Measurements from ENCODE around the gene PER1. TPM values are rescaled to one million over a fixed set of nuclear protein-coding genes. Genes with fewer than 3 reads are reported as not detected.

PER1 gene
- total RNA-seq, 1 experiment from 2014 or later = 87.6 TPM

GRCh38 chr17:8163978-8164814 lies 12.0 kb upstream of the PER1 start:
- peak overlapping the region; percentile 52 for H3K27ac ChIP-seq (ENCODE audit: low read depth, low read length)
- H2AFZ ChIP-seq (ENCODE audit: low read depth, low read length, poor library complexity, severe bottlenecking) = peak overlapping the region; percentile 67
- H3K9ac ChIP-seq (ENCODE audit: low read length) = peak overlapping the region; percentile 100
- intact Hi-C loops (cut with micrococcal nuclease) = no loop called here
- ChIA-PET POLR2A (interaction anchor here (1.8 kb wide), 1 partner anchor 9 kb away, joined by 28 read pairs; no protein-coding TSS in a partner anchor), CTCF (no interaction called here), RAD21 (ENCODE audit: low non-redundant PET in 1 of 2, low total read pairs in 2 of 2, uncharacterized antibody in 2 of 2, unreplicated experiment in 2 of 2) (no interaction called here)
- BruUV-seq (replicated peaks) = no TSS peak
- TF ChIP-seq ATF3 (IDR thresholded peaks at IDR 0.05) = no peak
- TF ChIP-seq ZFX (IDR thresholded peaks at IDR 0.05) = 0 out of 2 replicates have a peak, but pooled peaks have one; percentile 5
- TF ChIP-seq TCF7L2 (IDR thresholded peaks at IDR 0.05; ENCODE audit: borderline replicate concordance, extremely low read depth, insufficient read depth, insufficient read length) = peak; percentile 45
- no peaks in the 10 kb centered on the region for H4K20me1 ChIP-seq (ENCODE audit: insufficient read depth)
- H3K79me2 ChIP-seq (ENCODE audit: insufficient read depth, low read length) = peaks cover 33% of the 10 kb centered on the region
- H3K36me3 ChIP-seq (ENCODE audit: control insufficient read depth in 1 of 2, insufficient read depth in 2 of 2, low read length in 2 of 2) = peaks cover 4 to 13% of the 10 kb centered on the region in 2 experiments; a peak in 3 of 4 replicates
- ATAC-seq (peak; percentile 48), DNase-seq (ENCODE audit: low read depth, low spot score) (no peak)
- H3K4me1 ChIP-seq (ENCODE audit: control insufficient read depth in 1 of 2, insufficient read depth in 2 of 2, low read length in 2 of 2) = peaks cover 33 to 50% of the 10 kb centered on the region in 2 experiments
- no peaks in the 10 kb centered on the region for H3K27me3 ChIP-seq (ENCODE audit: insufficient read depth, low read length)
- no peaks in the 10 kb centered on the region for H3K9me3 ChIP-seq (ENCODE audit: control insufficient read depth in 1 of 2, insufficient read depth in 1 of 2, low read depth in 1 of 2, low read length in 2 of 2)
- H3K9me2 ChIP-seq (ENCODE audit: insufficient read depth) = no peaks in the 10 kb centered on the region
- peak overlapping the region; percentile 99 for H3K4me2 ChIP-seq (ENCODE audit: low read length)
- H3K4me3 ChIP-seq (replicated peaks in 1 of 2; ENCODE audit: low read depth in 1 of 2, low read length in 2 of 2) = peak overlapping the region in 1 of 2 experiments; percentile 15; a peak in 2 of 4 replicates

GRCh38 chr17:8162997-8163977 lies 11.1 kb upstream of the PER1 start:
- Histone ChIP-seq H3K4me3 (replicated peaks in 1 of 2; ENCODE audit: low read depth in 1 of 2, low read length in 2 of 2) (peak overlapping the region; percentile 21 to 99), H3K4me2 (ENCODE audit: low read length) (peak overlapping the region; percentile 99), H4K20me1 (ENCODE audit: insufficient read depth) (no peaks in the 10 kb centered on the region), H3K9me2 (ENCODE audit: insufficient read depth) (no peaks in the 10 kb centered on the region), H3K9ac (ENCODE audit: low read length) (peak overlapping the region; percentile 100), H3K36me3 (ENCODE audit: control insufficient read depth in 1 of 2, insufficient read depth in 2 of 2, low read length in 2 of 2) (peaks cover 4 to 13% of the 10 kb centered on the region in 2 experiments; a peak in 3 of 4 replicates), H3K79me2 (ENCODE audit: insufficient read depth, low read length) (peaks cover 34% of the 10 kb centered on the region), H3K27ac (ENCODE audit: low read depth, low read length) (peak overlapping the region; percentile 93), H3K9me3 (ENCODE audit: control insufficient read depth in 1 of 2, insufficient read depth in 1 of 2, low read depth in 1 of 2, low read length in 2 of 2) (no peaks in the 10 kb centered on the region), H2AFZ (ENCODE audit: low read depth, low read length, poor library complexity, severe bottlenecking) (no peak overlapping the region), H3K27me3 (ENCODE audit: insufficient read depth, low read length) (no peaks in the 10 kb centered on the region), H3K4me1 (ENCODE audit: control insufficient read depth in 1 of 2, insufficient read depth in 2 of 2, low read length in 2 of 2) (peaks cover 38 to 59% of the 10 kb centered on the region in 2 experiments)
- ATAC-seq (peak; percentile 21), DNase-seq (ENCODE audit: low read depth, low spot score) (no peak)
- intact Hi-C loops (cut with micrococcal nuclease) = no loop called here
- no TSS peak for BruUV-seq (replicated peaks)
- CTCF ChIA-PET = no interaction called here
- RAD21 ChIA-PET (ENCODE audit: low non-redundant PET in 1 of 2, low total read pairs in 2 of 2, uncharacterized antibody in 2 of 2, unreplicated experiment in 2 of 2) = no interaction called here
- POLR2A ChIA-PET = interaction anchor here (0.6 to 1.8 kb wide), 2 partner anchors 9 to 10 kb away, joined by 3 to 28 read pairs; no protein-coding TSS in a partner anchor
- TF ChIP-seq ZFX (IDR thresholded peaks at IDR 0.05) = 0 out of 2 replicates have a peak, but pooled peaks have one; percentile 28
- no peak for TF ChIP-seq EZH2phosphoT487 (IDR thresholded peaks at IDR 0.05; ENCODE audit: borderline replicate concordance)
